GM23338 (cell line): Measurements from ENCODE around the gene CBLN4.

ENCODE experiments used
- CTCF ChIP-seq, 2 experiments: fragments of 200-600 bp in 1 of 2; sonication (generic) in 1 of 2; conservative IDR thresholded peaks; 2 replicates each; pipeline versions ENCODE4 v1.5.1 to v1.6.1; 2016 to 2017; ENCODE audit warnings: antibody characterized with exemption in 2 of 2, low read depth in 2 of 2, mild to moderate bottlenecking in 2 of 2, moderate library complexity in 1 of 2
- NANOG ChIP-seq: IDR thresholded peaks from 2 replicates; pipeline ENCODE4 v1.6.1; 2016; ENCODE audit warnings: antibody characterized with exemption, borderline replicate concordance

DNA sequence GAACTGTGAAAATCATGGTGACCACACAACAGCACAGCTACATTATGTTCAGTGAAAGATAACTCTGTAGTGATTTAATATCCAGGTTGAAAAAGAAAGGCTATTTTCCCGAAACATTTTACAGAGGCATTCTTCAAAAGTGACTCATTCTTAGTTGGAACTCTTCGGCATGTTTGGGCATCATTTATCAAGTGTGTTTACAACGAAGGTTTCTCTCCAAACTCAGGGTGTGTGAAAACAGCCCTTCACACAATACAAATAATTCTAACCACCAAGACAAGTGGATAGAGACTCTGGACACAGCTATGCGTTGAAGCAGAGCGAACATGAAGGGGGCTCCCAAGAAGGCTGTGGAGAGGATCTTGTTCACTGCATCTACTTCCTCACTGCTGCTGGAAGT is 57.6 kb downstream of the CBLN4 start:
- no peak for TF ChIP-seq CTCF (conservative IDR thresholded peaks at IDR 0.05; ENCODE audit: low read depth in 2 of 2)
- no peak for TF ChIP-seq NANOG
